ENCODE measurements around the gene NCKAP1. TPM values are rescaled to one million over a fixed set of nuclear protein-coding genes. Genes with fewer than 3 reads are reported as not detected.
A peak's percentile ranks its signal among the peaks of the same experiment; 100 is the strongest.

The NCKAP1 gene
- total RNA-seq, 1 experiment from 2014 or later: 162 TPM

DNA sequence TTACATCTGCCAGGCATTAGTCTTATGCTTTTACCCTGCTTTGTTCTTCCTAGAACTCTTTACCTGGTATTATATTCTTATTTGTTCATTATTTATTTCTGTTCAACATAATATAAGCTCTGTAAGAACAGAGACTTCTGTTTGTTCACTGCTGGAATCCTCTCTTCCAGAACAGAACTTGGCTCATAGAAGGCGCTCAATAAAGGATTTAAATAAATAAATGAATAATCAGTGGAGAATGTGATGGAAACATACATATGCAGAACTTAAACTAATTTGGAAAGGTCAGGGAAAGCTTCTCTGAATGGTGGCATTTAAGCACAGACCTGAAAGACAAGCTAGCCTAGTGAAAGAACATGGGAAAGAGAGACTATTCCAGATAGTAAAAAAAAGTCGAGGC lies 24.3 kb downstream of the NCKAP1 start:
- POLR2A ChIA-PET: no interaction called here
- peak overlapping the region; percentile 1 for H3K27ac Mint-ChIP-seq (ENCODE audit: unreplicated experiment)
- BruUV-seq (replicated peaks): no TSS peak

DNA sequence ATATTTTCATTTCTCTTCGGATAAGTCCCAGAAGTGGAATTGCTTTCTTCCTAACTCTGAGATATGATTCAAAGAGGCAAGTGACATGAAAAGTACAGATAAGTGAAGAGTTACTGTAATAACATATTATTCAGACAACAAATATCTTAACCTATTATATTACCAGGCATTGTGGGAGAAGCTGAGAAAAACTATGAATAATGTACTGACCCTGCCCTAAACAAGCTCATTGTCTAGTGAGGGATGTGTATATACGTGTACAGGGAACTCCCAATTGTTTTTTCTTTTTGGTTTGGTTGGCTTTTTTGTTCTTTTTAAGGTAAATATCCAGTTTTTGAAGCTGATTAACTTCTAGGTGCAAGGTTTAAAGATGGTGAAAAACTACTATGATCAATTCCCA lies 26.5 kb downstream of the NCKAP1 start:
- Mint-ChIP-seq H3K27me3 (ENCODE audit: insufficient read depth, unreplicated experiment) (no peaks in the 10 kb centered on the region), H3K27ac (ENCODE audit: unreplicated experiment) (no peak overlapping the region)
- BruUV-seq (replicated peaks): no TSS peak

More for the DNA sequence above, 24.3 kb downstream of the NCKAP1 start:
- Histone ChIP-seq H3K9me3 (no peaks in the 10 kb centered on the region), H3K4me3 (ENCODE audit: low read depth, low read length) (no peak overlapping the region), H3K4me1 (peaks cover 8% of the 10 kb centered on the region; the same call in 1 of the 2 replicates), H3K36me3 (ENCODE audit: control insufficient read depth, insufficient read depth, low read length) (no peaks in the 10 kb centered on the region), H3K27me3 (replicated peaks; ENCODE audit: control insufficient read depth, insufficient read depth, low read length) (no peaks in the 10 kb centered on the region)
- peaks cover 10% of the 10 kb centered on the region for H3K4me1 Mint-ChIP-seq (ENCODE audit: low read depth, unreplicated experiment)
- no peak for DNase-seq
- H3K27me3 Mint-ChIP-seq (ENCODE audit: insufficient read depth, unreplicated experiment): no peaks in the 10 kb centered on the region
- no peak overlapping the region for H3K4me3 Mint-ChIP-seq (ENCODE audit: unreplicated experiment)
- intact Hi-C loops (cut with micrococcal nuclease; ENCODE audit: unreplicated experiment): no loop called here
- peaks cover 27% of the 10 kb centered on the region for H3K36me3 Mint-ChIP-seq (ENCODE audit: insufficient read depth, unreplicated experiment)
- no peaks in the 10 kb centered on the region for H3K9me3 Mint-ChIP-seq (ENCODE audit: unreplicated experiment)
- no peak for TF ChIP-seq CTCF (IDR thresholded peaks at IDR 0.05; ENCODE audit: insufficient read depth in 1 of 2, low read depth in 1 of 2, low read length in 1 of 2, severe bottlenecking in 1 of 2, unreplicated experiment in 1 of 2)
- CTCF ChIA-PET: no interaction called here

DNA sequence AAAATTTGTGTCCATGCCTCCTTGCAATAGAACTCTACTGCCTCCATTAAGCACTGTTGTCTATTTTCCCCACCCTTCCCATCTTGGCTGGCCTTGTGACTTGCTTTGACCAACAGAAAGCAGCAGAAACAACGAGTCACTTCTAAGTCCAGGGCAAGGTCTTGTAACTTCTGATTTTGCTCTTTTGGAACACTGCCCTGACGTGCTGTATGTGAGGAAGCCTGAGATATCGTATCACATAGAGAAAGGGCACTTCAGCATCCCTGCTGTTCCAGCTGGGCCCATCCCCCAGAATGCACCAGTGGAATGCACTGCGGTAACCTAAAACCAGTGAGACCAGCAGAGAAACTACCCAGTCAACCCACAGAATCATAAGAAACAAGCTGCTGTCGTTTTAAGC lies 28.1 kb downstream of the NCKAP1 start:
- ChIA-PET CTCF (no interaction called here), POLR2A (no interaction called here)
- Mint-ChIP-seq H3K27me3 (ENCODE audit: insufficient read depth, unreplicated experiment) (no peaks in the 10 kb centered on the region), H3K4me1 (ENCODE audit: low read depth, unreplicated experiment) (peaks cover 17% of the 10 kb centered on the region), H3K27ac (ENCODE audit: unreplicated experiment) (no peak overlapping the region), H3K36me3 (ENCODE audit: insufficient read depth, unreplicated experiment) (peaks cover 21% of the 10 kb centered on the region), H3K4me3 (ENCODE audit: unreplicated experiment) (no peak overlapping the region), H3K9me3 (ENCODE audit: unreplicated experiment) (no peaks in the 10 kb centered on the region)
- no peaks in the 10 kb centered on the region for H3K27me3 ChIP-seq (replicated peaks; ENCODE audit: control insufficient read depth, insufficient read depth, low read length)
- BruUV-seq (replicated peaks): no TSS peak
- no peak overlapping the region for H3K4me3 ChIP-seq (ENCODE audit: low read depth, low read length)
- peaks cover 13% of the 10 kb centered on the region for H3K4me1 ChIP-seq
- no peak for TF ChIP-seq CTCF (IDR thresholded peaks at IDR 0.05; ENCODE audit: insufficient read depth in 1 of 2, low read depth in 1 of 2, low read length in 1 of 2, severe bottlenecking in 1 of 2, unreplicated experiment in 1 of 2)
- H3K36me3 ChIP-seq (ENCODE audit: control insufficient read depth, insufficient read depth, low read length): no peaks in the 10 kb centered on the region
- intact Hi-C loops (cut with micrococcal nuclease; ENCODE audit: unreplicated experiment): no loop called here
- no peak for DNase-seq
- no peaks in the 10 kb centered on the region for H3K9me3 ChIP-seq

More for the DNA sequence above, 26.5 kb downstream of the NCKAP1 start:
- no peaks in the 10 kb centered on the region for H3K9me3 Mint-ChIP-seq (ENCODE audit: unreplicated experiment)
- H3K4me1 Mint-ChIP-seq (ENCODE audit: low read depth, unreplicated experiment): peaks cover 10% of the 10 kb centered on the region
- POLR2A ChIA-PET: no interaction called here
- Histone ChIP-seq H3K9me3 (no peaks in the 10 kb centered on the region), H3K36me3 (ENCODE audit: control insufficient read depth, insufficient read depth, low read length) (no peaks in the 10 kb centered on the region), H3K4me3 (ENCODE audit: low read depth, low read length) (no peak overlapping the region), H3K27me3 (replicated peaks; ENCODE audit: control insufficient read depth, insufficient read depth, low read length) (no peaks in the 10 kb centered on the region), H3K4me1 (peaks cover 8% of the 10 kb centered on the region; the same call in 1 of the 2 replicates)
- intact Hi-C loops (cut with micrococcal nuclease; ENCODE audit: unreplicated experiment): no loop called here
- no peak for TF ChIP-seq CTCF (IDR thresholded peaks at IDR 0.05; ENCODE audit: insufficient read depth in 1 of 2, low read depth in 1 of 2, low read length in 1 of 2, severe bottlenecking in 1 of 2, unreplicated experiment in 1 of 2)
- CTCF ChIA-PET: no interaction called here
- no peak overlapping the region for H3K4me3 Mint-ChIP-seq (ENCODE audit: unreplicated experiment)
- peaks cover 27% of the 10 kb centered on the region for H3K36me3 Mint-ChIP-seq (ENCODE audit: insufficient read depth, unreplicated experiment)
- DNase-seq: no peak

Measured in Caco-2 (cell line).